ENCODE measurements around the gene BACH2.
"Not testable (repeated sequence)": the region's sequence is repeated elsewhere in the genome, so short reads cannot be mapped to it uniquely, and the experiment has no call there.

BACH2 gene

DNA sequence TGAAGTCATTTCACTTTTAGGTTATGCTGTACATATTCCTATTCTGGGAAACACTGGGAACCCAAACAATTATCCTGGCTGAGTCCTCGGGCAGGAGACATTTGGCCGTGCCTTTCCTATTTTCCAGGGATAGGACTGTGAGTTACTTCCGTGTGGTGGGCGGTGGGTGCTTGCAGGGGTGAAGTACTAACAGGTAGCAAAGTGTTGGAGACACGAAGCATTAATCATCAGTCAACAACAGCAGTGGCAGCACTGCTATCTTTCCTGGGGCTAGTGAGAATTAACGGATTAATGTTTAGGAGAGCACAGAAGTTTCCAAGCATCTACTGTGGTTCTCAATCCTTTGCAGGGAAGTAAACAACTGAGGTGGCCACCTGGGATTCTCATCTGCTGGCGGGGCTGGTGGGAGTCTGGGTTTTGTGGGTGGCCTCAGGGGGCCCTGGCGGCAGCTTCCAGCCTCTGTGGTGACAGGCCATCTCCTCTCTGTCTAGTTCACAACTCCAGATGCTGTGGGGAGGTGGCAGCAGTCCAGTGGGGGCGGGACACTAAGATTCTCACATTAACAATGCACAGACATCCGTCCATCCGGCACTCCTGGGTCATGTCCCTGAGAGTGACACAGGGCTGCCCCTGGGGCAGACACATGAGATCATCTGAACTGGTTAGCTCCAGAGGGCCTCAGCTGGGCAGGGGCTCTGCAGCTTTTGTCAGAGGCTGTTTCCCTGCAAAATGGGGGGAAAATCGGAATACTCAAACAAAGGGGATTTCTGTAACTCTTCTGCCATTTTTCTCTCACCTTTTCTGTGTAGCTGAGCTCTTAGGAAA, 311.5 kb downstream of the BACH2 start:
- peak; percentile 52 for DNase-seq

DNA sequence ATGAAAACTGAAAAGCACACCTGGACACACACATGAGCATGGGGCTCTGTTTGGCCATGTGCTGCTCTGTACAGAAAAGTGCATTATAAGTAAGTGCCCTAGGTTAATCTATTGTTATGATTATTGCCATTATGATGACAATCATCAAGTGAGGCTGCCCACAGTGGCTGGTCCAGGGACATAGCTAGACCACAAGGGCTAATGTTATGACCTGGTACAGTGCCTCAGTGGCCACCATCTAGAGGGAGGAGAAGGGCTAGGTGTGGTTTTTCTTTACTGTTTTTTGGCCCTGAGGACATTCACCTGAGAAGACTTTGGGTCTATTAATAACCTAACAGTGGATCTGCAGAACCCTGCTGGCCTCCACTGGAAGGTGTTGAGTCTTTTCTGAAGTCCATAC, 316.3 kb downstream of the BACH2 start:
- no peak for DNase-seq

GRCh38 chr6:89979481-89980119, 317.0 kb downstream of the BACH2 start:
- no peak for DNase-seq

- DNase-seq: no peak
Measured at GRCh38 chr6:89978749-89979145, 317.9 kb downstream of the BACH2 start.

- no peak for DNase-seq
Measured at GRCh38 chr6:89977808-89978748, 318.6 kb downstream of the BACH2 start.

GRCh38 chr6:89976694-89977020, 320.0 kb downstream of the BACH2 start:
- DNase-seq: no peak

GRCh38 chr6:89975991-89976693, 320.5 kb downstream of the BACH2 start:
- DNase-seq: no peak

DNA sequence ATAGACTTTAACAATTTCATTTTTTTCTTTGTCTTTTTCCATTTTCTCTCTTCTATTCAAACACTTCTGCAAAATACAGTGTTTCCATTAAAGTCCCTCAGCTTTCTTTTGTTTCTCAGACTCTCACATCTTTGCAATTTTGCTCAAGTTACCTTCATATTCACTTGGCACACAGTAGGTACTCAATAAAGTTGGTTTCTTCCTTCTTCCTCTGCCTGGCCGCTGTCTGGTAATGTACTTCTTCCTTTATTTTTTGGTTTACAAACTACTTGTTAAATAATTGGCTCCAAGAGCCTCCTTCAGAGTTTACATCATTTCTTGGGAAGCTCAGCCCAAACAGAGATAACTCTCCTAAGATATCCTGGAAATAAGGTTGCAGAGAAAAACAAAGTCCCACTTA, 321.3 kb downstream of the BACH2 start:
- no peak for DNase-seq

DNA sequence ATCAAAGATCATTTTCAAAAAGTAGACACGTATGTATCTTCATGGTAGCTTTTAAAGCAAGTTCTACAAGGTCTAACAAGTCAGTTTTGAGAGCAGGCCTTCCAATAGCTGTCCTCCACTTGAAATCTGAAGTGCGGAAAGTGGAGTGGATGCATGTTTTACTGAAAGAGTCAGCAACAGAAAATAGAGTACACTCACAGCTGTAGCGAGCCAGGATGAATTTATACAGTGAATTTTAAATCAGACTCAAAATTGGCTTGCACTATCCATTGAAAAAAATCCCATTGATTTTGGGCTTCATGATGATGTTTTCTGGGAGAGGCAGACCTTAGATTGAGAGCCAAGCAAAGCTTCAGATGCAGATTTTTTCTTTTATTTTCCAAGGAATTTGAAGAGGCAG, 321.8 kb downstream of the BACH2 start:
- DNase-seq: no peak

GRCh38 chr6:89972025-89972381, 324.6 kb downstream of the BACH2 start:
- no peak for DNase-seq

DNA sequence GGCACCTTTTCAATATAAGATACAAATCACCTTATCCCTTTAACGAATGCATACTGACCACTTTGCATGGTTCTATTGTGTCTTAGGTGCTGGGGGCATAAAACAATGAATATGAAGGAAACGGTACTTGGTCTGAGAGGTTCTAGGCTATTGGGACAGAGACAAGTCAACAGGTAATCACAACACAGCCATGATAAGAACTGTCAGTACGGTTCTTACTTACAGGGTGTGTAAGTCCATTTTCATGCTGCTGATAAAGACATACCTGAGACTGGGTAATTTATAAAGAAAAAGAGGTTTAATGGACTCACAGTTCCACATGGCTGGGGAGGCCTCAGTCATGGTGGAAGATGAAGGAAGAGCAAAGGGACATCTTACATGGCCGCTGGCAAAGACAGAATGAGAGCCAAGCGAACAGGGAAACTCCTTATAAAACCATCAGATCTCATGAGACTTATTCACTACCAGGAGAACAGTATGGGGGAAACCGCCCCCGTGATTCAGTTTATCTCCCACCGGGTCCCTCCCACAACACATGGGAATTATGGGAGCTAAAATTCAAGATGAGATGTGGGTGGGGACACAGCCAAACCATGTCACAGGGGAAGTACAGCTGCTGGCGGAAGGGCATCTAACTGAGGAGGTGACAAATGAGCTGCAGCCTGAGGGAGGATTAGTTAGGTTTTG, 325.2 kb downstream of the BACH2 start:
- DNase-seq: not testable (repeated sequence)

DNA sequence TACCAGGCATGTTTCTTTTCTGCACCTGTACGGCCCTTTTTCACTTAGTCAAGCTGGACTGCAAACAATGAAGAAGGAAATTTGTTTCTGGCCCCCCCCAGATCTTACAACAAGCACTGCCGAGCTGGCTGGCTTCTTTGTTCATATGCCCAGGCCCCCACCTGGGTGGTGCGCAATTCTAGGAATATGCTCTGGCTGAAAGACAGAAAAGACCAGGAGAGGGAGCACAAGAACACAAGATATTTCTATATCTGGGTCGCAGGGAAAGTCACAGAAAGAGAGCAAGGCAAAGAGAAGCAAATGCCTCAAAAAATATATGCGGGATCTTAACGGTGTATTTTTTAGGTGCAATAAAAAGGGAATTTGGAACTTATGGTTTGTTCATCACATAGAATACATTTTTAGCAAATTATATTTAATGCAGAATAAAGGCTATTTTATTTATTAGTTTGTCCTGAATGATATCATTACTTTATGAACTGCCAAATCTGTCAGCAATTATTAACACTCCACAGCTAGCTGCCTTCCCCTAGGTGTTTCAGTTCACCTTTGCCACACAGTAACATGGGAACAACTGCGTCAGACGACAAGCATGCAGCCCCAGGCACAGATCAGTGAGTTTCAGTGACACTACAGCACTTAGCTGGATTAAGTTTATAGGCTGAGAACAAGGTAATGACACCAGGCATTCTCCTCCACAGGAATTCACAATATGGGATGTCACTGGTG, 325.9 kb downstream of the BACH2 start:
- peak; percentile 44 for DNase-seq

GRCh38 chr6:89970072-89970471, 326.6 kb downstream of the BACH2 start:
- DNase-seq: no peak

DNA sequence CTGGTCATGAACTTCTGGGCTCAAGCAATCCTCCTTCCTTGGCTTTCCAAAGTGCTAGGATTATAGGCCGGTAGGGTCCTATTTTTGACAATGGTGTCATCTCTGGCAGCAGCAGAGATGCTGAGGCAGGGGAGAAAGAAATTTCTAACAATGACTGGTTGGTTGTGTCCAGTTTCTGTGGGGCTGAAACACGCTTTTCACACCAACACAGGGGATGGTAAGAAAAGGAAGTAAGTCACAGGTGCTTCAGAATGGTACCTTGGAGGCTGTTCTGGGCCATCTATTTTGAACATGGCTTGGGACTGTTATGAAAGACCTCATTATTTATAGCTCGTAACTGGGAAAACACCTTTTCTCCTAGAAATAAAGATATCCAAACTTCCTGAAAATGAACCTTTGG, 329.7 kb downstream of the BACH2 start:
- no peak for DNase-seq

GRCh38 chr6:89966228-89966544, 330.5 kb downstream of the BACH2 start:
- DNase-seq: no peak

DNA sequence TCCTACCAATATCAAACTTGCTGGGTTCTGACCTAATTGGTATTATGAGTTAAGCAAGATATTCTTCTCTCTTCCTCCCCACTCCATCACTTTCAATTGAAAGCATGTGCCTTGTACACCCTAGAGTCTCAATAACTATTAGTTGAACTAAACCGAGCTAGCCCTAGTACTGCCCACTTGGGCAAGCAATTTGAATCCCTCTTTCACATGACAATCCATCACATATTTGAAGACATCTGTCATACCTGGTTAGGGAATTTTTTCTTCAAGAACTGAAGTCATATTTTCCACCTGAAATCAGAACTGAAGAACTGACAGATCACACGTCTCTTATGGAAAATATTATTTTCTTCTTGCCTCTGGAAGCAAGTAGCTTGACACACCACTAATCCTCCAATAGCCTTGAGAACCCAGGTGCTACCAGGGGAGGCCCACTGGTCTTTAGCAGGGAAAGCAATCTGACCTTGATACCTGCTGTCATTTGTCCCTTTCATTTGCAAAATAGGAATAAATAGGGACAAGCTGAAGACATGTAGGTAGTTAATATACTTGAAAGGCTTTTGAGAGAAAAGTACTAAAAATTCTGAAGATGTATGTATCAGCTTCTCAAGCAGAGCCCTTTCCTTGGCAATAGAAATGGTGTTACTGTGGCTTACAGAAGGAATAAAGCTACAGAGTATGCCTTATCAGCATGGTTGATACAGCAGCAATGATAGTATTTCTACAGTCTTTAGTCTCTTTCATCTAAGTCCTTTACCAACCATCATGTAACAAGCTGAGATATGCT, 331.0 kb downstream of the BACH2 start:
- no peak for DNase-seq

DNA sequence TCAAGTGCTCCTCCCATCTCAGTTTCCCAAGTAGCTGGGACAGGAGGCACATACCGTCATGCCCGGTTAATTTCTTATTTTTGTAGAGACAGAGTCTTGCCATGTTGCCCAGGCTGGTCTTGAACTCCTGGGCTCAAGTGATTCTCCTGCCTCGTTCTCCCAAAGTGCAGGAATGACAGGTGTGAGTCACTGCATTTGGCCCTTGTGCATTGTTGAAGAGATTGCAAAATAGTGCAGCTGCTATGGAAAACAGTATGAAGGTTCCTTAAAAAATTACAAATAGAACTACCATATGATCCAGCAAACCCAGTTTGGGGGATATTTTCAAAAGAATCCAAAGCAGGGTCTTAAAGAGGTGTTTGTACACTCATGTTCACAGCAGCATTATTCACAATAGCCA, 333.3 kb downstream of the BACH2 start:
- DNase-seq: no peak

DNA sequence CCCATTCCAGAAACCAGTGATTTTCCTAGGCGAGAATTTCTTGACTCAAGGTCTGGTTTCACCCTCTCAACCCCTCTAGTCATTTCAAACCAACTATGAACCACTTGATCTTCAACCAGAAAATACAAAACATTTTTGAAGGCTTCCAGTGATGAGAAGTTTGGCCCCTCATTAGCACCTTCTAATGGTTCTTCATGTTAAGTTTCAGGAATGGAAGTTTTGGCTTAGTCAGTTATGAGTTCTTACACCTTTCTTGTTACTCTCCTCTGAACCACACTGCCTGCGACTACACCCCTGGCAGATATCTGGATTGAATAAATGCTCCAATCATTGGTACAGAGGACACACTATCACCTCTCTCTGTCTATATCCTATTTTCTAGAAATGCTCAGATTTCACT, 335.2 kb downstream of the BACH2 start:
- DNase-seq: no peak

- DNase-seq: no peak
Measured at GRCh38 chr6:89959883-89960282, 336.8 kb downstream of the BACH2 start.

- DNase-seq: no peak
Measured at GRCh38 chr6:89956182-89956581, 340.5 kb downstream of the BACH2 start.

- DNase-seq: no peak
Measured at GRCh38 chr6:89955364-89955763, 341.3 kb downstream of the BACH2 start.

All from RPMI8226 (cell line).